Loucy (cell line): ENCODE results near the gene ADGRF3.

Experiments
- H2AFZ ChIP-seq: fragments of 200-600 bp; sonication (generic); 2 replicates; pipeline ENCODE4 v1.6.0; 2016; ENCODE audit warnings: antibody characterized with exemption, mild to moderate bottlenecking, low read length, moderate library complexity
- H3F3A ChIP-seq: fragments of 200-600 bp; 2 replicates; pipeline ENCODE4 v1.6.0; 2016; ENCODE audit warnings: antibody characterized with exemption, low read depth, mild to moderate bottlenecking
- H3K27me3 ChIP-seq: fragments of 200-600 bp; sonication (generic); 2 replicates; pipeline ENCODE4 v1.6.1; 2014; ENCODE audit warnings: low read length, mild to moderate bottlenecking; ENCODE audit not compliant: insufficient read depth, poor library complexity, severe bottlenecking
- H3K36me3 ChIP-seq: fragments of 200-600 bp; sonication (generic); 2 replicates; pipeline ENCODE4 v1.6.1; 2016; ENCODE audit warnings: low read length; ENCODE audit not compliant: insufficient read depth
- H3K4me1 ChIP-seq: fragments of 200-600 bp; sonication (generic); 2 replicates; pipeline ENCODE4 v1.5.1; 2014; ENCODE audit warnings: low read length, mild to moderate bottlenecking; ENCODE audit not compliant: insufficient read depth, poor library complexity, severe bottlenecking
- H3K4me2 ChIP-seq: fragments of 200-600 bp; sonication (generic); 2 replicates; pipeline ENCODE4 v1.6.0; 2014; ENCODE audit warnings: antibody characterized with exemption, low read length, low read depth, mild to moderate bottlenecking; ENCODE audit not compliant: poor library complexity, severe bottlenecking
- H3K4me3 ChIP-seq: fragments of 200-600 bp; sonication (generic); 2 replicates; pipeline ENCODE4 v1.5.1; 2014; ENCODE audit warnings: low read length, mild to moderate bottlenecking, mixed read lengths; ENCODE audit not compliant: poor library complexity, severe bottlenecking
- H3K79me2 ChIP-seq: fragments of 200-600 bp; sonication (generic); 2 replicates; pipeline ENCODE4 v1.6.1; 2014; ENCODE audit warnings: low read length; ENCODE audit not compliant: insufficient read depth
- H3K9ac ChIP-seq: fragments of 200-600 bp; sonication (generic); 2 replicates; pipeline ENCODE4 v1.6.0; 2014; ENCODE audit warnings: mild to moderate bottlenecking, low read depth, low read length, moderate library complexity; ENCODE audit not compliant: poor library complexity, severe bottlenecking
- H3K9me2 ChIP-seq: fragments of 200-600 bp; sonication (generic); replicated peaks from 2 replicates; pipeline ENCODE4 v1.6.1; 2016; ENCODE audit warnings: low read depth, low read length, mixed read lengths
- H3K9me3 ChIP-seq: fragments of 200-600 bp; sonication (generic); 2 replicates; pipeline ENCODE4 v1.6.1; 2014; ENCODE audit warnings: mild to moderate bottlenecking, antibody characterized with exemption, low read length, low read depth; ENCODE audit not compliant: insufficient read depth
- H4K20me1 ChIP-seq: fragments of 200-600 bp; sonication (generic); 2 replicates; pipeline ENCODE4 v1.6.0; 2014; ENCODE audit warnings: antibody characterized with exemption, low read length, mild to moderate bottlenecking; ENCODE audit not compliant: insufficient read depth, poor library complexity, severe bottlenecking
- EZH2phosphoT487 ChIP-seq: fragments of 200-600 bp; IDR thresholded peaks from 2 replicates; pipeline ENCODE4 v1.6.1; 2018; ENCODE audit warnings: antibody characterized with exemption, mild to moderate bottlenecking, moderate library complexity, borderline replicate concordance
- TF ChIP-seq, protein P1 (sequence below): fragments of 200-600 bp; sonication (generic); conservative IDR thresholded peaks from 2 replicates; pipeline ENCODE4 v1.5.1; 2014; ENCODE audit warnings: mild to moderate bottlenecking, antibody characterized with exemption, low read length

ADGRF3 gene

DNA sequence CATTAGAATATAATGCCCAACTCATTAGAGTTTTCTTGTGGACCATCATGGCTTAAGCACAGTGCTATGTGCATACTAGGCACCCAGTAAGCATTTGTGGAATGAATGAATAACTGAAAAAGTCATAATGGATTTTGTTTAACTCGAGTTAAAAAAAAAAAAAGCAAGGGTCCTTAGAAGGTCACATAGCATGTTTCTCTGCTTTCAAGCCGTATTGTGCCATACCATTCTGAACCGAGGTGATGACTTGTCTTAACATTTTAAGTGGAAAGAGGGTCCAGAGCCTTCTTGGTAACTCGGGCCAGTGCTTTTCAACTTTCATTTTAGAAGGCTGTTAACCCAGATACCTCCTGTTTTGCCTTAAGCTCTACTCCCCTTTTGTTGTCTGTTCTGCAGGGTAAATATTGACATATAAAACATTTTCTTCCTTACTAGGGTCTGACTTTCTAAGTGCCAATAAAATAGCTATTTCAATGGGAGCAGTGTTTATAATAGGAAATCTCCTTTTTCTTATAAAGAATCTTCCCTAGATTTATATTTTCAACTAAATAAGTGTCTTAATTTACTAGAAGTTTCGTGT, 787 bp upstream of the ADGRF3 start:
- Histone ChIP-seq H2AFZ (0 out of 2 replicates have a peak overlapping the region, but pooled peaks have one; percentile 3), H3K9ac (peak overlapping the region; percentile 86), H3K9me3 (no peaks in the 10 kb centered on the region), H3K4me2 (peak overlapping the region; percentile 91), H3F3A (no peaks in the 10 kb centered on the region), H3K36me3 (no peaks in the 10 kb centered on the region), H3K79me2 (peaks cover 81% of the 10 kb centered on the region), H4K20me1 (peaks cover 51% of the 10 kb centered on the region), H3K4me3 (peak overlapping the region; percentile 91), H3K9me2 (no peaks in the 10 kb centered on the region), H3K4me1 (peaks cover 48% of the 10 kb centered on the region), H3K27me3 (no peaks in the 10 kb centered on the region)
- TF ChIP-seq, protein P1, sequence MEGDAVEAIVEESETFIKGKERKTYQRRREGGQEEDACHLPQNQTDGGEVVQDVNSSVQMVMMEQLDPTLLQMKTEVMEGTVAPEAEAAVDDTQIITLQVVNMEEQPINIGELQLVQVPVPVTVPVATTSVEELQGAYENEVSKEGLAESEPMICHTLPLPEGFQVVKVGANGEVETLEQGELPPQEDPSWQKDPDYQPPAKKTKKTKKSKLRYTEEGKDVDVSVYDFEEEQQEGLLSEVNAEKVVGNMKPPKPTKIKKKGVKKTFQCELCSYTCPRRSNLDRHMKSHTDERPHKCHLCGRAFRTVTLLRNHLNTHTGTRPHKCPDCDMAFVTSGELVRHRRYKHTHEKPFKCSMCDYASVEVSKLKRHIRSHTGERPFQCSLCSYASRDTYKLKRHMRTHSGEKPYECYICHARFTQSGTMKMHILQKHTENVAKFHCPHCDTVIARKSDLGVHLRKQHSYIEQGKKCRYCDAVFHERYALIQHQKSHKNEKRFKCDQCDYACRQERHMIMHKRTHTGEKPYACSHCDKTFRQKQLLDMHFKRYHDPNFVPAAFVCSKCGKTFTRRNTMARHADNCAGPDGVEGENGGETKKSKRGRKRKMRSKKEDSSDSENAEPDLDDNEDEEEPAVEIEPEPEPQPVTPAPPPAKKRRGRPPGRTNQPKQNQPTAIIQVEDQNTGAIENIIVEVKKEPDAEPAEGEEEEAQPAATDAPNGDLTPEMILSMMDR, result no peak
- no peak for TF ChIP-seq EZH2phosphoT487

GRCh38 chr2:26345545-26346453, 790 bp downstream of the ADGRF3 start, which contains the start of gene SELENOI:
TSS of gene SELENOI (plus strand) at chr2:26346143. CDS start at chr2:26346233, 90 bp downstream.
- Histone ChIP-seq H4K20me1 (peaks cover 45% of the 10 kb centered on the region), H3K4me2 (peak within 1 kb of the TSS; percentile 91), H3K9ac (peak within 1 kb of the TSS; percentile 91), H3K36me3 (no peaks in the 10 kb centered on the region), H3K4me3 (peak within 1 kb of the TSS; percentile 91), H3K4me1 (peaks cover 37% of the 10 kb centered on the region), H3K79me2 (peaks cover 65% of the 10 kb centered on the region), H3F3A (no peaks in the 10 kb centered on the region), H3K9me2 (no peaks in the 10 kb centered on the region), H2AFZ (peak within 1 kb of the TSS; percentile 88), H3K27me3 (no peaks in the 10 kb centered on the region), H3K9me3 (no peaks in the 10 kb centered on the region)
- TF ChIP-seq EZH2phosphoT487, result no peak
- TF ChIP-seq, protein P1, result no peak

DNA sequence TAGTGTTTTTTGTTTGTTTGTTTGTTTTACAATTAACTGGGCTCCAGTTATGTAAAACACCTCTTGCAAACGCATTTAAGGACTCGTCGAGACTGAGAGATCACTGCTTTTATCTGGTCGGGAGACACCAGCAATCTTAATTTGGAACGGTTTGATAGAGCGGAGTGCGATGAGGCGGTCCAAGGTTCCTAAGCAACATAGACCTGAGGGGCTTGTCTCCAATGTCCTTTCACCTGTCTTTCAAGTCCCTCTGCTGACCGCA, 1.4 kb downstream of the ADGRF3 start:
- H3F3A ChIP-seq, result no peaks in the 10 kb centered on the region
- TF ChIP-seq EZH2phosphoT487, result no peak
- TF ChIP-seq, protein P1, result no peak
- H3K9me2 ChIP-seq, result no peaks in the 10 kb centered on the region
- H4K20me1 ChIP-seq, result peaks cover 39% of the 10 kb centered on the region
- peaks cover 60% of the 10 kb centered on the region for H3K79me2 ChIP-seq
- no peaks in the 10 kb centered on the region for H3K36me3 ChIP-seq
- peak overlapping the region; percentile 91 for H3K4me3 ChIP-seq
- H3K9me3 ChIP-seq, result no peaks in the 10 kb centered on the region
- H2AFZ ChIP-seq, result peak overlapping the region; percentile 88
- peaks cover 33% of the 10 kb centered on the region for H3K4me1 ChIP-seq
- peak overlapping the region; percentile 91 for H3K9ac ChIP-seq
- peak overlapping the region; percentile 88 for H3K4me2 ChIP-seq
- H3K27me3 ChIP-seq, result no peaks in the 10 kb centered on the region
